Right cardiac atrium (tissue), 5 donors: ENCODE results near the gene OR5AU1. TPM values are rescaled to one million over a fixed set of nuclear protein-coding genes. Genes with fewer than 3 reads are reported as not detected.

Experiments used
- ATAC-seq, 2 donors: fragments of 200-7000 bp; cut with Tn5 transposase; one replicate each; pipeline versions ENCODE4 v1.8.0 to v1.9.1; 2020; ENCODE audit warnings: moderate library complexity in 2 of 2, mild to moderate bottlenecking in 1 of 2
- DNase-seq, 3 donors: peaks; one replicate each; pipeline ENCODE4 v3.0.0-alpha.2; 2020
- H3K27ac ChIP-seq: one replicate; pipeline ENCODE4 v1.5.1; 2013; ENCODE audit warnings: mild to moderate bottlenecking, low read length, control low read depth, moderate library complexity
- H3K27me3 ChIP-seq: one replicate; pipeline ENCODE4 v1.6.1; 2013; ENCODE audit not compliant: control insufficient read depth, insufficient read depth
- H3K4me1 ChIP-seq: one replicate; pipeline ENCODE4 v1.6.1; 2013; ENCODE audit warnings: low read length; ENCODE audit not compliant: control insufficient read depth, insufficient read depth
- H3K4me3 ChIP-seq: one replicate; pipeline ENCODE4 v1.5.1; 2013; ENCODE audit warnings: low read length, control low read depth
- H3K9me3 ChIP-seq: one replicate; pipeline ENCODE4 v1.6.1; 2013; ENCODE audit warnings: low read length; ENCODE audit not compliant: control insufficient read depth
- WGBS: extraction: QIAGEN DNeasy Blood & Tissue Kit; methylation state at CpG from one replicate; pipeline ENCODE4 v1.1.7; 2013; 5-methylcytosine and 5-hydroxymethylcytosine counted together
- intact Hi-C, 4 donors: fragments of 100-400 bp; cut with DNase I; formaldehyde crosslinking; loops; one replicate each; pipeline versions ENCODE4 v1.11.0 to v1.14.0; 2022 to 2023
- polyA plus RNA-seq: library from polyadenylated mRNA; stranded (reverse); fragments of 200-250 nt; gene quantifications from one replicate; pipeline ENCODE4 v1.2.3, GENCODE V29; 2013
- total RNA-seq, 4 donors: library from RNA; stranded (reverse); fragmentation: NEBNext Ultra II Directional; extraction: Animal tissue kit (Norgen Biotek cat#: 25700); gene quantifications; one replicate each; pipeline ENCODE4 v1.2.1, GENCODE V29; 2021
- donor health status: healthy with polysubstance abuse.
- donor health status: DM: no; HTN: yes; CAD: no.
- donor health status: DM: no; HTN: no; CAD: no.
- donor health status: DM: no; HTN: yes; CAD: no; lungs with severe emphysema.
- donor health status: DM: yes; HTN: yes; CAD: no.

OR5AU1 gene
- total and polyA plus RNA-seq, 5 donors = not detected

GRCh38 chr14:21197418-21198205 lies 41.7 kb upstream of the OR5AU1 start:
- no peaks in the 10 kb centered on the region for H3K4me1 ChIP-seq
- H3K27ac ChIP-seq = no peak overlapping the region
- no peaks in the 10 kb centered on the region for H3K27me3 ChIP-seq
- no peak overlapping the region for H3K4me3 ChIP-seq
- intact Hi-C loops = no loop called here
- H3K9me3 ChIP-seq = no peaks in the 10 kb centered on the region
- no peak for DNase-seq
- 94% methylated on average over 2 of the region's 2 CpGs for WGBS
- ATAC-seq = no peak

GRCh38 chr14:21194597-21194996 lies 38.7 kb upstream of the OR5AU1 start:
- intact Hi-C loops = no loop called here
- no peak for DNase-seq
- Histone ChIP-seq H3K27me3 (no peaks in the 10 kb centered on the region), H3K4me1 (no peaks in the 10 kb centered on the region), H3K9me3 (no peaks in the 10 kb centered on the region), H3K4me3 (no peak overlapping the region), H3K27ac (no peak overlapping the region)
- ATAC-seq = no peak

GRCh38 chr14:21192875-21193535 lies 37.1 kb upstream of the OR5AU1 start:
- intact Hi-C loops = no loop called here
- 87% methylated on average over 7 of the region's 7 CpGs for WGBS
- no peak overlapping the region for H3K4me3 ChIP-seq
- peak in 1 of 2 donors; percentile 7 for ATAC-seq
- H3K27ac ChIP-seq = no peak overlapping the region
- H3K4me1 ChIP-seq = no peaks in the 10 kb centered on the region
- no peaks in the 10 kb centered on the region for H3K27me3 ChIP-seq
- DNase-seq = peak in 1 of 3 donors; percentile 28
- H3K9me3 ChIP-seq = no peaks in the 10 kb centered on the region

GRCh38 chr14:21192447-21192822 lies 36.6 kb upstream of the OR5AU1 start:
- Histone ChIP-seq H3K4me3 (no peak overlapping the region), H3K9me3 (no peaks in the 10 kb centered on the region), H3K4me1 (no peaks in the 10 kb centered on the region), H3K27ac (no peak overlapping the region), H3K27me3 (no peaks in the 10 kb centered on the region)
- ATAC-seq = peak; percentile 5 to 8
- WGBS = 32% methylated on average over 1 of the region's 1 CpG
- no peak for DNase-seq
- intact Hi-C loops = no loop called here

GRCh38 chr14:21191809-21192446 lies 36.1 kb upstream of the OR5AU1 start:
- Histone ChIP-seq H3K27me3 (no peaks in the 10 kb centered on the region), H3K4me1 (no peaks in the 10 kb centered on the region), H3K27ac (no peak overlapping the region), H3K4me3 (peak overlapping the region; percentile 40), H3K9me3 (no peaks in the 10 kb centered on the region)
- DNase-seq (peak; percentile 84 to 95 (median 92)), ATAC-seq (peak; percentile 94 to 95)
- 11% methylated on average over 19 of the region's 19 CpGs for WGBS
- intact Hi-C loops = no loop called here

- peak overlapping the region; percentile 40 for H3K4me3 ChIP-seq
These were observed 35.5 kb upstream of the OR5AU1 start for GRCh38 chr14:21191261-21191808.

GRCh38 chr14:21185491-21185890 lies 29.6 kb upstream of the OR5AU1 start:
- 20% methylated on average over 5 of the region's 5 CpGs for WGBS
- Histone ChIP-seq H3K4me3 (no peak overlapping the region), H3K27me3 (no peaks in the 10 kb centered on the region), H3K4me1 (peaks cover 2% of the 10 kb centered on the region), H3K9me3 (no peaks in the 10 kb centered on the region), H3K27ac (no peak overlapping the region)
- peak; percentile 26 to 53 for ATAC-seq
- intact Hi-C loops = no loop called here
- DNase-seq = no peak

More at GRCh38 chr14:21191261-21191808, 35.5 kb upstream of the OR5AU1 start:
- 90% methylated on average over 7 of the region's 7 CpGs for WGBS
- ATAC-seq (no peak), DNase-seq (no peak)
- intact Hi-C loops = no loop called here
- H3K9me3 ChIP-seq = no peaks in the 10 kb centered on the region
- no peaks in the 10 kb centered on the region for H3K4me1 ChIP-seq
- no peak overlapping the region for H3K27ac ChIP-seq
- no peaks in the 10 kb centered on the region for H3K27me3 ChIP-seq

- no peaks in the 10 kb centered on the region for H3K9me3 ChIP-seq
- no peak overlapping the region for H3K27ac ChIP-seq
- no peak overlapping the region for H3K4me3 ChIP-seq
- peak; percentile 59 for ATAC-seq
- no peak for DNase-seq
- intact Hi-C loops = no loop called here
- WGBS = 45% methylated on average over 1 of the region's 1 CpG
- no peaks in the 10 kb centered on the region for H3K27me3 ChIP-seq
- peaks cover 2% of the 10 kb centered on the region for H3K4me1 ChIP-seq
These were observed 28.4 kb upstream of the OR5AU1 start for GRCh38 chr14:21184254-21184653.

- Histone ChIP-seq H3K4me3 (no peak overlapping the region), H3K4me1 (peaks cover 2% of the 10 kb centered on the region), H3K27ac (no peak overlapping the region), H3K9me3 (no peaks in the 10 kb centered on the region), H3K27me3 (no peaks in the 10 kb centered on the region)
- intact Hi-C loops = no loop called here
- ATAC-seq (no peak), DNase-seq (no peak)
- WGBS = 51% methylated on average over 2 of the region's 2 CpGs
These were observed 26.3 kb upstream of the OR5AU1 start for GRCh38 chr14:21182166-21182565.

GRCh38 chr14:21171128-21171527 lies 15.3 kb upstream of the OR5AU1 start:
- no peak for DNase-seq
- no peaks in the 10 kb centered on the region for H3K4me1 ChIP-seq
- H3K27me3 ChIP-seq = no peaks in the 10 kb centered on the region
- WGBS = 60% methylated on average over 2 of the region's 2 CpGs
- H3K27ac ChIP-seq = no peak overlapping the region
- ATAC-seq = no peak
- no peak overlapping the region for H3K4me3 ChIP-seq
- intact Hi-C loops = no loop called here
- no peaks in the 10 kb centered on the region for H3K9me3 ChIP-seq

GRCh38 chr14:21169573-21169972 lies 13.7 kb upstream of the OR5AU1 start:
- Histone ChIP-seq H3K27me3 (no peaks in the 10 kb centered on the region), H3K9me3 (no peaks in the 10 kb centered on the region), H3K4me1 (no peaks in the 10 kb centered on the region), H3K27ac (no peak overlapping the region), H3K4me3 (no peak overlapping the region)
- ATAC-seq (no peak), DNase-seq (no peak)
- WGBS = 78% methylated on average over 4 of the region's 4 CpGs
- intact Hi-C loops = no loop called here
